HepG2 (cell line): ENCODE data around the gene CUL7. TPM values are rescaled to one million over a fixed set of nuclear protein-coding genes. Genes with fewer than 3 reads are reported as not detected.

ENCODE experiments used
- AHR ChIP-seq: IDR thresholded peaks from 2 replicates; pipeline ENCODE4 v1.6.1; 2018; ENCODE audit warnings: missing genetic modification reagents, missing compliant biosample characterization
- DPF2 ChIP-seq: sonication (generic); formaldehyde crosslinking; IDR thresholded peaks from 2 replicates; pipeline ENCODE4 v1.4.0; 2020; ENCODE audit warnings: mild to moderate bottlenecking, low read depth, missing genetic modification reagents, borderline replicate concordance
- GABPB1 ChIP-seq: IDR thresholded peaks from 2 replicates; pipeline ENCODE4 v1.6.1; 2016; ENCODE audit warnings: mild to moderate bottlenecking, missing genetic modification reagents, moderate library complexity, missing compliant biosample characterization
- GATAD1 ChIP-seq: IDR thresholded peaks from 2 replicates; pipeline ENCODE4 v1.6.1; 2016; ENCODE audit warnings: missing genetic modification reagents, missing compliant biosample characterization
- HOXA5 ChIP-seq: sonication (generic); formaldehyde crosslinking; IDR thresholded peaks from 2 replicates; pipeline ENCODE4 v1.4.0; 2020; ENCODE audit warnings: missing genetic modification reagents
- KDM1A ChIP-seq: IDR thresholded peaks from 2 replicates; pipeline ENCODE4 v1.6.1; 2016; ENCODE audit warnings: missing compliant biosample characterization
- KDM2A ChIP-seq: sonication (generic); formaldehyde crosslinking; IDR thresholded peaks from 2 replicates; pipeline ENCODE4 v1.4.0; 2020; ENCODE audit warnings: low read depth, missing genetic modification reagents, borderline replicate concordance
- NRL ChIP-seq: sonication (generic); formaldehyde crosslinking; IDR thresholded peaks from 2 replicates; pipeline ENCODE4 v1.5.0; 2020; ENCODE audit warnings: missing genetic modification reagents, mild to moderate bottlenecking, moderate library complexity, borderline replicate concordance
- PLSCR1 ChIP-seq: sonication (generic); formaldehyde crosslinking; IDR thresholded peaks from 2 replicates; pipeline ENCODE4 v1.5.0; 2020; ENCODE audit warnings: missing genetic modification reagents, mild to moderate bottlenecking, borderline replicate concordance
- RFX1 ChIP-seq: fragments of 450-650 bp; IDR thresholded peaks from 2 replicates; pipeline ENCODE4 v1.6.1; 2017
- RNF219 ChIP-seq: sonication (generic); formaldehyde crosslinking; IDR thresholded peaks from 2 replicates; pipeline ENCODE4 v1.5.0; 2020; ENCODE audit warnings: mild to moderate bottlenecking, missing genetic modification reagents
- ZFP62 ChIP-seq: sonication (generic); formaldehyde crosslinking; IDR thresholded peaks from 2 replicates; pipeline ENCODE4 v1.4.0; 2020; ENCODE audit warnings: missing genetic modification reagents
- ZNF547 ChIP-seq: sonication (generic); formaldehyde crosslinking; IDR thresholded peaks from 2 replicates; pipeline ENCODE4 v1.5.1; 2020; ENCODE audit warnings: mild to moderate bottlenecking, missing genetic modification reagents
- ZNF639 ChIP-seq: conservative IDR thresholded peaks from 2 replicates; pipeline ENCODE4 v1.6.1; 2018; ENCODE audit warnings: missing genetic modification reagents
- ZNF7 ChIP-seq: IDR thresholded peaks from 2 replicates; pipeline ENCODE4 v1.6.1; 2016; ENCODE audit warnings: missing biosample characterization, missing genetic modification reagents
- ZSCAN22 ChIP-seq: sonication (generic); formaldehyde crosslinking; IDR thresholded peaks from 2 replicates; pipeline ENCODE4 v1.4.0; 2020; ENCODE audit warnings: mild to moderate bottlenecking, missing genetic modification reagents
- ZSCAN31 ChIP-seq: sonication (generic); formaldehyde crosslinking; IDR thresholded peaks from 2 replicates; pipeline ENCODE4 v1.5.0; 2020; ENCODE audit warnings: low read depth, mild to moderate bottlenecking, missing genetic modification reagents
- polyA plus RNA-seq, 8 experiments: library from polyadenylated mRNA; depleted of rRNA in 3 of 8; stranded (reverse) in 7 of 8; unstranded in 1 of 8; fragments of >200 nt; fragmentation: Illumina TruSeq in 4 of 8; extraction: Trizol in 4 of 8; gene quantifications; 2 replicates each; pipeline versions ENCODE4 v1.2.1 to v1.2.3, GENCODE V29; 2011 to 2016; ENCODE audit warnings: low read depth in 4 of 8, missing spikeins in 1 of 8, mixed read lengths in 1 of 8; ENCODE audit not compliant: insufficient read depth in 1 of 8
- total RNA-seq, 5 experiments: library from RNA; depleted of rRNA; stranded (reverse); fragments of >200 nt; fragmentation: Illumina TruSeq; extraction: Trizol; gene quantifications; 2 replicates each; pipeline ENCODE4 v1.2.3, GENCODE V29; 2016; ENCODE audit warnings: low read depth in 1 of 5
- TF ChIP-seq, protein P1 (sequence below): sonication (generic); formaldehyde crosslinking; IDR thresholded peaks from 2 replicates; pipeline ENCODE4 v1.8.0; 2022; ENCODE audit warnings: mild to moderate bottlenecking, missing genetic modification reagents, moderate library complexity
- TF ChIP-seq, protein P2 (sequence below): IDR thresholded peaks from 2 replicates; pipeline ENCODE4 v1.6.1; 2016; ENCODE audit warnings: low read depth, missing genetic modification reagents, missing compliant biosample characterization

CUL7 gene
- total and polyA plus RNA-seq, 2 of the 13 experiments (the other 11 are each of a cell fraction or from before 2014, with no cell fraction given) = 32.0 to 60.7 TPM

GRCh38 chr6:43076464-43077332 lies 23.0 kb upstream of the CUL7 start (continued):
- TF ChIP-seq RNF219 (CRISPR knock-in tag) = no peak
- TF ChIP-seq HOXA5 (CRISPR knock-in tag) = peak; percentile 45; the same call in 1 of the 2 replicates
- no peak for TF ChIP-seq KDM1A (CRISPR knock-in tag)
- 0 out of 2 replicates have a peak, but pooled peaks have one; percentile 22 for TF ChIP-seq ZSCAN22 (CRISPR knock-in tag)
- TF ChIP-seq, protein P1, sequence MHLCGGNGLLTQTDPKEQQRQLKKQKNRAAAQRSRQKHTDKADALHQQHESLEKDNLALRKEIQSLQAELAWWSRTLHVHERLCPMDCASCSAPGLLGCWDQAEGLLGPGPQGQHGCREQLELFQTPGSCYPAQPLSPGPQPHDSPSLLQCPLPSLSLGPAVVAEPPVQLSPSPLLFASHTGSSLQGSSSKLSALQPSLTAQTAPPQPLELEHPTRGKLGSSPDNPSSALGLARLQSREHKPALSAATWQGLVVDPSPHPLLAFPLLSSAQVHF (CRISPR knock-in tag) = no peak
- peak; percentile 64; the same call in 1 of the 2 replicates for TF ChIP-seq ZNF547 (CRISPR knock-in tag)
- TF ChIP-seq KDM2A = peak; percentile 61; the same call in 1 of the 2 replicates
- TF ChIP-seq ZNF639 (CRISPR knock-in tag) = no peak; the same call in 1 of the 2 replicates
- no peak for TF ChIP-seq ZNF7 (CRISPR knock-in tag)
- TF ChIP-seq NRL (CRISPR knock-in tag) = 0 out of 2 replicates have a peak, but pooled peaks have one; percentile 59
- no peak for TF ChIP-seq DPF2 (CRISPR knock-in tag)
- no peak; the same call in none of the 2 replicates for TF ChIP-seq ZSCAN31 (CRISPR knock-in tag)
- TF ChIP-seq ZFP62 (CRISPR knock-in tag) = no peak
- no peak for TF ChIP-seq AHR (CRISPR knock-in tag)
- peak; percentile 53; the same call in 1 of the 2 replicates for TF ChIP-seq GABPB1 (CRISPR knock-in tag)
- TF ChIP-seq RFX1 = no peak
- 0 out of 2 replicates have a peak, but pooled peaks have one; percentile 9 for TF ChIP-seq GATAD1 (CRISPR knock-in tag)
- no peak for TF ChIP-seq PLSCR1 (CRISPR knock-in tag)
- TF ChIP-seq, protein P2, sequence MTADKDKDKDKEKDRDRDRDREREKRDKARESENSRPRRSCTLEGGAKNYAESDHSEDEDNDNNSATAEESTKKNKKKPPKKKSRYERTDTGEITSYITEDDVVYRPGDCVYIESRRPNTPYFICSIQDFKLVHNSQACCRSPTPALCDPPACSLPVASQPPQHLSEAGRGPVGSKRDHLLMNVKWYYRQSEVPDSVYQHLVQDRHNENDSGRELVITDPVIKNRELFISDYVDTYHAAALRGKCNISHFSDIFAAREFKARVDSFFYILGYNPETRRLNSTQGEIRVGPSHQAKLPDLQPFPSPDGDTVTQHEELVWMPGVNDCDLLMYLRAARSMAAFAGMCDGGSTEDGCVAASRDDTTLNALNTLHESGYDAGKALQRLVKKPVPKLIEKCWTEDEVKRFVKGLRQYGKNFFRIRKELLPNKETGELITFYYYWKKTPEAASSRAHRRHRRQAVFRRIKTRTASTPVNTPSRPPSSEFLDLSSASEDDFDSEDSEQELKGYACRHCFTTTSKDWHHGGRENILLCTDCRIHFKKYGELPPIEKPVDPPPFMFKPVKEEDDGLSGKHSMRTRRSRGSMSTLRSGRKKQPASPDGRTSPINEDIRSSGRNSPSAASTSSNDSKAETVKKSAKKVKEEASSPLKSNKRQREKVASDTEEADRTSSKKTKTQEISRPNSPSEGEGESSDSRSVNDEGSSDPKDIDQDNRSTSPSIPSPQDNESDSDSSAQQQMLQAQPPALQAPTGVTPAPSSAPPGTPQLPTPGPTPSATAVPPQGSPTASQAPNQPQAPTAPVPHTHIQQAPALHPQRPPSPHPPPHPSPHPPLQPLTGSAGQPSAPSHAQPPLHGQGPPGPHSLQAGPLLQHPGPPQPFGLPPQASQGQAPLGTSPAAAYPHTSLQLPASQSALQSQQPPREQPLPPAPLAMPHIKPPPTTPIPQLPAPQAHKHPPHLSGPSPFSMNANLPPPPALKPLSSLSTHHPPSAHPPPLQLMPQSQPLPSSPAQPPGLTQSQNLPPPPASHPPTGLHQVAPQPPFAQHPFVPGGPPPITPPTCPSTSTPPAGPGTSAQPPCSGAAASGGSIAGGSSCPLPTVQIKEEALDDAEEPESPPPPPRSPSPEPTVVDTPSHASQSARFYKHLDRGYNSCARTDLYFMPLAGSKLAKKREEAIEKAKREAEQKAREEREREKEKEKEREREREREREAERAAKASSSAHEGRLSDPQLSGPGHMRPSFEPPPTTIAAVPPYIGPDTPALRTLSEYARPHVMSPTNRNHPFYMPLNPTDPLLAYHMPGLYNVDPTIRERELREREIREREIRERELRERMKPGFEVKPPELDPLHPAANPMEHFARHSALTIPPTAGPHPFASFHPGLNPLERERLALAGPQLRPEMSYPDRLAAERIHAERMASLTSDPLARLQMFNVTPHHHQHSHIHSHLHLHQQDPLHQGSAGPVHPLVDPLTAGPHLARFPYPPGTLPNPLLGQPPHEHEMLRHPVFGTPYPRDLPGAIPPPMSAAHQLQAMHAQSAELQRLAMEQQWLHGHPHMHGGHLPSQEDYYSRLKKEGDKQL = no peak
